SU-DHL-6 (cell line): Measurements from ENCODE around the gene UEVLD.

Source experiments
- H2AFZ ChIP-seq: fragments of 200-600 bp; sonication (generic); 2 replicates; pipeline ENCODE4 v1.6.1; 2014; ENCODE audit warnings: low read depth, mild to moderate bottlenecking, moderate library complexity, mixed read lengths, antibody characterized with exemption, low read length; ENCODE audit not compliant: severe bottlenecking
- H3F3A ChIP-seq: fragments of 200-600 bp; shearing (Covaris generic); 2 replicates; pipeline ENCODE4 v1.6.0; 2016; ENCODE audit warnings: antibody characterized with exemption, mild to moderate bottlenecking; ENCODE audit not compliant: insufficient read depth
- H3K27ac ChIP-seq: fragments of 200-600 bp; sonication (generic); 2 replicates; pipeline ENCODE4 v1.5.1; 2016; ENCODE audit warnings: low read depth, mild to moderate bottlenecking, low read length, moderate library complexity, mixed read lengths
- H3K27me3 ChIP-seq: fragments of 200-600 bp; sonication (generic), shearing (Covaris generic); 2 replicates; pipeline ENCODE4 v1.6.0; 2014; ENCODE audit warnings: mild to moderate bottlenecking, low read length
- H3K36me3 ChIP-seq: fragments of 200-600 bp; sonication (generic); 2 replicates; pipeline ENCODE4 v1.6.1; 2014; ENCODE audit warnings: mild to moderate bottlenecking, low read length, mixed read lengths
- H3K4me2 ChIP-seq: fragments of 300-600, 200-600 bp; shearing (Covaris generic), sonication (generic); 2 replicates; pipeline ENCODE4 v1.6.0; 2014; ENCODE audit warnings: low read length, low read depth, mild to moderate bottlenecking; ENCODE audit not compliant: poor library complexity, severe bottlenecking
- H3K4me3 ChIP-seq: fragments of 200-600 bp; sonication (generic); 2 replicates; pipeline ENCODE4 v1.5.1; 2014; ENCODE audit warnings: antibody characterized with exemption, low read length, mild to moderate bottlenecking, mixed read lengths; ENCODE audit not compliant: insufficient read depth, poor library complexity, severe bottlenecking
- H3K79me2 ChIP-seq: fragments of 200-600 bp; sonication (generic); 2 replicates; pipeline ENCODE4 v1.6.1; 2014; ENCODE audit warnings: mild to moderate bottlenecking, low read length, moderate library complexity; ENCODE audit not compliant: insufficient read depth
- H3K9ac ChIP-seq: fragments of 200-600 bp; sonication (generic); 2 replicates; pipeline ENCODE4 v1.7.0; 2014; ENCODE audit warnings: mild to moderate bottlenecking, low read length
- H3K9me2 ChIP-seq: fragments of 200-600 bp; sonication (generic); replicated peaks from 2 replicates; pipeline ENCODE4 v1.6.1; 2014; ENCODE audit warnings: low read length; ENCODE audit not compliant: insufficient read depth
- H3K9me3 ChIP-seq: fragments of 200-600 bp; sonication (generic); 2 replicates; pipeline ENCODE4 v1.6.1; 2014; ENCODE audit warnings: low read length, mixed read lengths; ENCODE audit not compliant: insufficient read depth
- H4K20me1 ChIP-seq: fragments of 200-600 bp; sonication (generic); 2 replicates; pipeline ENCODE4 v1.6.1; 2014; ENCODE audit warnings: low read depth, mild to moderate bottlenecking, antibody characterized with exemption, low read length, moderate library complexity, mixed read lengths
- CTCF ChIP-seq: fragments of 200-600 bp; sonication (generic); IDR thresholded peaks from one replicate; pipeline ENCODE4 v1.5.1; 2017; ENCODE audit warnings: antibody characterized with exemption, mild to moderate bottlenecking, low read length, moderate library complexity; ENCODE audit not compliant: insufficient read depth, poor library complexity, severe bottlenecking
- EZH2phosphoT487 ChIP-seq: fragments of 200-600 bp; sonication (generic), shearing (Covaris generic); conservative IDR thresholded peaks from 2 replicates; pipeline ENCODE4 v1.6.1; 2018; ENCODE audit warnings: mild to moderate bottlenecking, antibody characterized with exemption, low read length, moderate library complexity, mixed read lengths

UEVLD gene

GRCh38 chr11:18618342-18619025 lies 29.9 kb upstream of the UEVLD start:
- no peak overlapping the region for H3K27ac ChIP-seq
- H3K9ac ChIP-seq, result no peak overlapping the region

GRCh38 chr11:18617688-18618341 lies 29.3 kb upstream of the UEVLD start:
- no peaks in the 10 kb centered on the region for H3K27me3 ChIP-seq
- peaks cover 57% of the 10 kb centered on the region for H3K79me2 ChIP-seq
- TF ChIP-seq CTCF, result no peak
- no peak for TF ChIP-seq EZH2phosphoT487
- no peaks in the 10 kb centered on the region for H3K9me3 ChIP-seq
- no peak overlapping the region for H3K27ac ChIP-seq
- no peaks in the 10 kb centered on the region for H4K20me1 ChIP-seq
- no peak overlapping the region for H3K4me2 ChIP-seq
- H3K9me2 ChIP-seq, result no peaks in the 10 kb centered on the region
- H3K4me3 ChIP-seq, result no peak overlapping the region
- H2AFZ ChIP-seq, result no peak overlapping the region
- 0 out of 2 replicates have a peak, but pooled peaks cover 5% of the 10 kb centered on the region for H3K36me3 ChIP-seq
- H3F3A ChIP-seq, result no peaks in the 10 kb centered on the region
- H3K9ac ChIP-seq, result no peak overlapping the region

More at GRCh38 chr11:18618342-18619025, 29.9 kb upstream of the UEVLD start:
- H3K9me2 ChIP-seq, result no peaks in the 10 kb centered on the region
- H3K9me3 ChIP-seq, result no peaks in the 10 kb centered on the region
- no peaks in the 10 kb centered on the region for H3K27me3 ChIP-seq
- no peak overlapping the region for H3K4me3 ChIP-seq
- no peak overlapping the region for H3K4me2 ChIP-seq
- TF ChIP-seq CTCF (no peak), EZH2phosphoT487 (no peak)
- H4K20me1 ChIP-seq, result no peaks in the 10 kb centered on the region
- no peak overlapping the region for H2AFZ ChIP-seq
- H3F3A ChIP-seq, result no peaks in the 10 kb centered on the region
- 0 out of 2 replicates have a peak, but pooled peaks cover 5% of the 10 kb centered on the region for H3K36me3 ChIP-seq
- H3K79me2 ChIP-seq, result peaks cover 64% of the 10 kb centered on the region

- Histone ChIP-seq H3F3A (no peaks in the 10 kb centered on the region), H3K4me2 (no peak overlapping the region), H3K36me3 (peaks cover 10% of the 10 kb centered on the region; the same call in 1 of the 2 replicates), H3K9me2 (no peaks in the 10 kb centered on the region), H3K79me2 (peaks cover 37% of the 10 kb centered on the region), H2AFZ (no peak overlapping the region), H3K4me3 (no peak overlapping the region), H3K9me3 (no peaks in the 10 kb centered on the region), H4K20me1 (no peaks in the 10 kb centered on the region), H3K27ac (no peak overlapping the region), H3K9ac (no peak overlapping the region), H3K27me3 (no peaks in the 10 kb centered on the region)
- no peak for TF ChIP-seq CTCF
- no peak for TF ChIP-seq EZH2phosphoT487
Measured at GRCh38 chr11:18615628-18616392, 27.3 kb upstream of the UEVLD start.
